Kidney epithelial cell (primary cell): ENCODE results near the gene PTPN14. TPM values are rescaled to one million over a fixed set of nuclear protein-coding genes. Genes with fewer than 3 reads are reported as not detected.

Experiments
- DNase-seq: peaks from one replicate; pipeline ENCODE4 v3.0.0-alpha.2; 2010; ENCODE audit warnings: low read depth
- H3K27me3 ChIP-seq: 2 replicates; pipeline ENCODE4 v1.6.0; 2011; ENCODE audit warnings: low read length; ENCODE audit not compliant: control insufficient read depth, insufficient read depth
- H3K36me3 ChIP-seq: 2 replicates; pipeline ENCODE4 v1.5.1; 2011; ENCODE audit warnings: low read length; ENCODE audit not compliant: control insufficient read depth, insufficient read depth
- H3K4me3 ChIP-seq: 2 replicates; pipeline ENCODE4 v1.5.1; 2011; ENCODE audit warnings: low read depth, mild to moderate bottlenecking, control low read depth, low read length
- CTCF ChIP-seq: IDR thresholded peaks from 2 replicates; pipeline ENCODE4 v1.5.1; 2011; ENCODE audit warnings: mild to moderate bottlenecking, moderate library complexity, low read length, control low read depth, inconsistent platforms; ENCODE audit not compliant: insufficient read depth, poor library complexity, severe bottlenecking
- total RNA-seq: library from RNA; depleted of rRNA; stranded (reverse); fragments of >200 nt; gene quantifications from 2 replicates; pipeline ENCODE4 v1.2.3, GENCODE V29; 2015

Gene PTPN14
- total RNA-seq, 1 donor from 2014 or later, result 30.7 TPM

GRCh38 chr1:214451596-214451995 lies 99.8 kb downstream of the PTPN14 start:
- no peaks in the 10 kb centered on the region for H3K27me3 ChIP-seq
- no peak for DNase-seq
- no peak overlapping the region for H3K4me3 ChIP-seq
- no peak for TF ChIP-seq CTCF
- H3K36me3 ChIP-seq, result peaks cover 1% of the 10 kb centered on the region

GRCh38 chr1:214449371-214449770 lies 102.0 kb downstream of the PTPN14 start:
- DNase-seq, result no peak
- no peaks in the 10 kb centered on the region for H3K27me3 ChIP-seq
- H3K36me3 ChIP-seq, result peaks cover 1% of the 10 kb centered on the region
- no peak for TF ChIP-seq CTCF
- no peak overlapping the region for H3K4me3 ChIP-seq

GRCh38 chr1:214448536-214448935 lies 102.9 kb downstream of the PTPN14 start:
- Histone ChIP-seq H3K27me3 (no peaks in the 10 kb centered on the region), H3K36me3 (peaks cover 1% of the 10 kb centered on the region), H3K4me3 (no peak overlapping the region)
- TF ChIP-seq CTCF, result no peak
- DNase-seq, result no peak

GRCh38 chr1:214447557-214447871 lies 103.9 kb downstream of the PTPN14 start:
- TF ChIP-seq CTCF, result no peak
- Histone ChIP-seq H3K4me3 (no peak overlapping the region), H3K36me3 (peaks cover 1% of the 10 kb centered on the region), H3K27me3 (no peaks in the 10 kb centered on the region)
- DNase-seq, result no peak

GRCh38 chr1:214446772-214447556 lies 104.4 kb downstream of the PTPN14 start:
- H3K4me3 ChIP-seq, result no peak overlapping the region
- TF ChIP-seq CTCF, result no peak
- peak; percentile 93 for DNase-seq
- H3K36me3 ChIP-seq, result peaks cover 1% of the 10 kb centered on the region
- H3K27me3 ChIP-seq, result no peaks in the 10 kb centered on the region
